Measurements from ENCODE around the gene ZNF326.
"Not testable (repeated sequence)": the region's sequence is repeated elsewhere in the genome, so short reads cannot be mapped to it uniquely, and the experiment has no call there.

Gene ZNF326

DNA sequence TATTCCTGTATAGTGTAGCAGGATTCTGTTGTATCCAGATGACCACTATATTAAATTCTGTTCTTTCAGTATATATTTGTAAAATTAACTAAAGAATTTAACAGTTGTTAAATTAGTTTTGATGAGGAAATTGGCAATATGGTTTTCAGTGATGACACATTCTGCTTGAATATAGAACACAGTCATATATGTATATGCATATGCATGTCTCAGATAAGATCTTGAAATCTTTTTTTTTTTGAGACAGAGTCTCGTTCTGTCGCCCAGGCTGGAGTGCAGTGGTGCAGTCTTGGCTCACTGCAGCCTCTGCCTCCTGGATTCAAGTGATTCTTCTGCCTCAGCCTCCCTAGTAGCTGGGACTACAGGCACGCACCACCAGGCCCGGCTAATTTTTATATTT lies 2.2 kb downstream of the ZNF326 start:
- not testable (repeated sequence) for DNase-seq

DNA sequence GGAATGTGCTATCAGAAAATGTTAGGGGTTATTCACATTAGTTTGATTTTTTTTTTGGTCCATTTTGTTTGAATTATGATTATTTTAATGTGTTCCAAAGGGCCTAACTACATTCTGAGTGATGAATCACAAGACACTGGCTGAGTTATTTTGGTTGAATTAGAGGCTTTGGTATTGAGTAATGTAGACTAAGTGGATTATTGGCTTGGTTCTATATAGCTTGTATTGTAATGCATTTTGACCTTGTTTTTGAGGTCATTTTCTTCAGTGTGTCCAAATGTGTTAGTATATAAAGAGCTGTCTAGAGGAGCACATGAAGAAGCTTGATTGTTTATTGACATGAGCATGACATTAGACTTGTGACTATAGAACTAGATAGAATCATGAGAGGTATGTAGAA lies 3.4 kb downstream of the ZNF326 start:
- no peak for DNase-seq

DNA sequence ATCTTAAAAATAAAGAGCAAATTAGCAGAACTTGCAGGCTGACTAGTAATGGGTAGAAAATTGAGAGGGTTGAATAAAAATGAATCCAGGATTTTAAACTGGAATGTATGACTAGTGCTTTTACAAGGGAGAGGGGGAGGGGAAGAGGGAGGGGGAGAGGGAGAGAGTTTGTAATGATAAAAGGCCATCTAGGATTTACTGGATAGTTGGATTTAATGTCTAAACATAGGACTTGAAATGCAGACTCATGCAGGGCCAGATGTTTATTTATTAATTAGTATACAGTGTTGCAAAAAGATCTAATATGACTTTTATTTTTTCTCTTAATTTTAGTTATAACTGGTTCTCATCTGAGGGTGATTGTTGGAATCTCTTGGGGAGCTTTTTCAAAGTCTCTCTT lies 4.3 kb downstream of the ZNF326 start:
- DNase-seq, result no peak

DNA sequence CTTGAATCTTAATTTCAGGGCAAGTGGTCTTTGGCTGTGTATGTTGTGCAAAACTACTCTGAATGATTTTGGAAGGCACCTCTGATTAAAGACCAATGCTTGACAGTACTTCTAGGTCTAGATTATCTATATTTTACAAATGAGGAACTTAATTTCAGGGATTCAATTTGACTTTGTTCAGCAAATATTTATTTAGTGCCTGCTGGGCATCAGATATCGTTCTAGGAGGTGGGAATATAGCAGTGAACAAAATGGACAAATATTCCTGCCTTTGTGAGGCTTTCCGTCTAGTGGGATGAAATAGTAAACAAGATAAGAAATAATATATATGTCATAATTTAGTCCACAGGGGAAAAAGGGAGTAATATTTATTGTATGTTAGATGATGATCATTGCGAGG lies 4.7 kb downstream of the ZNF326 start:
- DNase-seq, result no peak

DNA sequence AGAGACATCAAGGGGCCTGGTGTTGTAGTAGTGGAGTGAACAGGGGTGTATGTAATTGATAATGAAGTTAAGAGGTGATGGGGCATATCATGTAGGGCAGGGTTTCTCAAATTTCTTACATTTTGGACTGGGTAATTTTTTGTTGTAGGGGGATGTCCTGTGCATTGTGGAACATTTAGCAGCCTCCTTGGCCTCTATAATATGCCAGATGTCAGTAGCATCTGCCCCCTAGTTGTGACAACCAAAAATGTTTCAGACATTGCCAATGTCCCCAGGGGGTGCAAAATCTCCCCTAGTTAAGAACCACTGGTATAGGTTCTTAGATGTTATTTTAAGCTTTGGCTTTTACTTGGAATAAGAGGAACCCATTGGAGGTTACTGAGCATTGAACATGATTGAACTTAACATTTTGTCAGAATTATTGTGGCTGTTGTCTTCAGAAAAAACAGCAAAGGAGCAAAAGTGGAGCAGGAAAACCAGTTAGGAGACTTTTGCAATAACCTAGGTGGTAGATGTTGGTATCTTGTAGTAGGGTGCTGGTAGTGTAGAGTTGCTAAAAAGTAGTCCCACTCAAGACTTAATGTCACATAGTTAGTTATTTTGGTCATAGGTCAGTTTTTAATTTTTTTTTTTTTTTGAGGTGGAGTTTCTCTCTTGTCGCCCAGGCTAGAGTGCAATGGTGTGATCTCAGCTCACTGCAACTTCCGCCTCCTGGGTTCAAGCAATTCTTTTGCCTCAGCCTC lies 6.2 kb downstream of the ZNF326 start:
- no peak for DNase-seq

DNA sequence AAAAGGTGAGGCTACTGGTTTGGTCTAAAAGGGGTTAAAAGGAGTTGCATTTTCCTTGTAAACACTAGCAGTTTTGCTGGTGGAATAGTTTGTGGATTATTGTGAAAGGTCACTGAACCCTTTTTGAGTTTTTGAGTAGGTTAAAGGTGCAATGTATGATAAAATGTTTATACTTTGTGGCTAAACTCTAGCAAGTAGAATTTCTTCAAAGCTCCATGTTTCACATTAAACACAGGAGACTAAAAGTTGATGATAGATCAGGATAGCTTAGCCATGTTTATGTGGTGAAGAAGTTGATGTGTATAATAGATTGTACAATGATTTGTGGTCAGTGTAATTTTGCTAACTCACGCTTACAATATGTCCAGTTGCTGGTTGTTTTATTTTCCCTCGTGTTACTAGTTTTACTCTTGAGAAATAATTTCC lies 13.1 kb downstream of the ZNF326 start:
- no peak for DNase-seq

DNA sequence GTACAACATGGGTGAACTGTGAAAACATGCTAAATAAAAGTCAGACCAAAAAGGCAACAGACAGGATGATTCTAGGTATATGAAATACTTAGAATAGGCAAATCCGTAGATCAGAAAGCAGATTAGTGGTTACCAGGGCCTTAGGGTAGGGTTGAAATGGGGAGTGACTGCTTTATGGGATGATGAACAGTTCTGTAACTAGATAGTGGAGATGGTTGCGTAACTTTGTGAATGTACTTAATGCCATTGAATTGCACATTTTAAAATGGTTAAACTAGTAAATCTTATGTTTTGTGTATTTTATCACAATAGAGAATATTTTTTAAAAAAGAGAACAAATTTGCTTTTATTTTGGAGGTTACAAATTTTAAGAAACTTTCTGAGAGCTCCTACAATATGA lies 17.4 kb downstream of the ZNF326 start:
- DNase-seq, result no peak

DNA sequence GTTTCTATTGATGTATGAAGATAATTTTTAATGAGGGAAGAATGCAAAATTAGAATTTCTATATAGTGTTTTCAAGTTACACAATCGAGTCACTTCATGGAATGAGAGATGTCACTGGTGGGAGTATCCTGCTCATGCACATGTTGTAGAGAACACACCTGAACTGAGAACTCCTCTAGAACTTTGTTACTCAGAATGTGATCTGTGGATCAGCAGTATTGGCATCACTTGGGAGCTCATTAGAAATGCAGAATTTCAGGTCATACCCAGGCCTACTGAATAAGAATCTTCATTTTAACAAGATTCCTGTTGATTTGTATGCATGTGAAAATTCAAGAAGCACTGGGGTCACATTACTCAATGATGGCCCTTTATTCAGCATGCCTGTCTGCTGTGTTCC lies 28.8 kb downstream of the ZNF326 start:
- no peak for DNase-seq

DNA sequence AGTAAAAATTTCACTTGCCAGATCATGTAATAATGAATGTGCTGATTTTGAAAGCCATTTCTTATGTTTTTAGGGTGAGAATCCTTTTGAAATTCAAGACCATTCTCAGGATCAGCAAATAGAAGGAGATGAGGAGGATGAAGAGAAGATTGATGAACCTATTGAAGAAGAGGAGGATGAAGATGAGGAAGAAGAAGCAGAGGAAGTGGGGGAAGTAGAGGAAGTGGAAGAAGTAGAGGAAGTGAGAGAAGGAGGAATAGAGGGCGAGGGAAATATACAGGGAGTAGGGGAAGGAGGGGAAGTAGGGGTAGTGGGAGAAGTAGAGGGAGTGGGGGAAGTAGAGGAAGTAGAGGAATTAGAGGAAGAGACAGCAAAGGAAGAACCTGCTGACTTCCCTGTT lies 32.4 kb downstream of the ZNF326 start:
- no peak for DNase-seq

DNA sequence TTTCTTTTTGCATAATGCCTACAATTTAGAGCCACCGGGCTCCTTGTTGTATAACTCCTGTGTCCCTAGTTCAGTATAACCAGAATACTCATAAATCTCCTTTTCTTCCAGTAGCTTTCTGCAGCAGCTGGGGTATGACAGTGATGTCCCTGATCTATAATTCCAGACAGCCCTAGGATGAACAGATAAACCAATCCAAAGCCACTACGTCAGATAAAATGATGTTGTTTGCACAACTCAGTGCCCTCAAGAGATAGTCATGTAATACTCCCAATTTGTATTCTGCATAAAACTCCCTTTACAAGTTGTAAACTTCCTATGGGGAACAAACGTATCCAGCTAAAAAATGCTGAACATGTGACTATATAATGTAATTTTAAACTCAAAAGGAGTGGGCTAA lies 44.7 kb downstream of the ZNF326 start:
- DNase-seq, result no peak

DNA sequence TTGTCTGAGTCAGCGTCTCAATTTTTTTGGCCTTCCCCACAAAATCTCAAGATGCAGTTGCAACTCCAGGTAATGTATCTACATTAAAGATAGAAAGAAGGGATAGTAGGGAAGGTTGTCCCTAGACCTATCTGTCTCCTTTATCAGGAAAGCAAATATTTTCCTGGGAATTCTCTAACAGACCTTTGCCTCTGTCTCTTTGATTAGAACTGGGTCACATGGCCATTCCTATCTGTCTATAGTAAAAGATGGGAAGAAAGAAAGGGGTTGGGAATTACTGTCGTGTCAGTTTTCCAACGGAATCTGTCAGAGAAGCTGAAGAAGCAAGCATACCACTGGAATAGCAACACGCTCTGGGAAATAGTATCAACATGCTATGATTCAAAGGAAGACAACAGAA lies 48.7 kb downstream of the ZNF326 start:
- DNase-seq, result no peak

DNA sequence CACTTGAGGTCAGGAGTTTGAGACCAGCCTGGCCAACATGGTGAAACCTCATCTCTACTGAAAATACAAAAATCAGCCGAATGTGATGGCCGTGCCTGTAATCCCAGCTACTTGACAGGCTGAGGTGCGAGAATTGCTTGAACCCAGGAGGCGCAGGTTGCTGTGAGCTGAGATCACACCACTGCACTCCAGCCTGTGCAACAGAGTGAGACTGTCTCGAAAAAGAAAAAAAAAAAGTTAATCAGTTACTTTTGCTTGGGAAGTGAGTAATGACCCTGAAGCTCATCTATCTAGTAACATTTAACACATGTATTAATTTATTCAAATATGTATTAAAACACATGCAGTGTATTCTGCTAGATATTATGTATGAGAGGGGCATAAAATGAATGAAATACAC lies 49.4 kb downstream of the ZNF326 start:
- DNase-seq, result no peak

DNA sequence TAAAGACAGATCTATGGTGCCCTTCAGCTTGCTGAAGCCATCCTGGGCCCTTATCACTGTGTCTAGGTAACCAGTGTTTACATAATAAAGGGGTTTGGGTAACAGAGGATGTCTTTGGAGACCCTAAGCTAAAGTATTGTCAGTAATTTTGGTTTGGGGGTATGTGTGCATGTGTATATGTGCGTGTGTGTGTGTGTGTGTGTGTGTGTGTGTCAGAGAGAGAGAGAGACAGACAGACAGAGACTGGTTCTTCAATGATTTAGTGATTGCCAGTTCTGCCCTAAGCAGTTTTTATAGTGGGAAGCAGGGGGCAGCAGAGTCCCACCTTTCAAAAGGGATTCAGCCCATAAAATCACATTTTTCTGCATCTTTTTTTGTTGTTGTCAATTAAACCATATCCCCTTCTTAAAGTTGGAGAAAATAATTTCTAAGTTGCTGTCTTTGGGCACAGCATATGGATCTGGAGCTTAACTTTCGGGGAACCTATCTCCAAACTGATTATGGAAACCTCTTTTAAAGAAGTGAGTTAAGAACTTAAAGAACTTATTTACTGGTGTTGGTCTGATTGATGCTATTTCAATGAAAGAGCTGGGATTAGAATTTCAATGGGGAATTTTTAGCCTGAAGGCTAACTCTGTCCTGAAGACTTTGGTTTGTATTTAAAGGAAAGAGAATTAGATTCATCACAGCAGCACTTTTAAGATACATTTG lies 51.1 kb downstream of the ZNF326 start:
- DNase-seq, result peak; percentile 19

DNA sequence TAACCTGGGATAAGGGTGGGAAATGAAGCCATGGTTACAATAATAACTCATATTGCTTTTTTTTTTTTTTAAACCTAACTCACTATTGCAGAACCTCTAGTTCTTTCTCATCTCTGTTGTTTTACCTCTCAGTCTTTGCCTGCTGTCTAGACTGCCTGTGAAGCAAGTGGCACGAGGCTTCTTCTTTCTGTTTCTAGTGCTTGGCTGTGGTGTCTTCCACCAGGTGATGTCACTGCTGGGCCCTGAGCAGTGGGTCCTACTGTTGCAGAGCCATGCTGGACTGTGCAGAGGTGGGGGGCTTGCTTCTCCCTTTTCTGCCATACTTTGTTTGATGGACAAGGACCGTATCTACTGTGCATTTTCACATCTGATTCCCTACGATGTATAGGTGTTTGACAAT lies 51.7 kb downstream of the ZNF326 start:
- no peak for DNase-seq

DNA sequence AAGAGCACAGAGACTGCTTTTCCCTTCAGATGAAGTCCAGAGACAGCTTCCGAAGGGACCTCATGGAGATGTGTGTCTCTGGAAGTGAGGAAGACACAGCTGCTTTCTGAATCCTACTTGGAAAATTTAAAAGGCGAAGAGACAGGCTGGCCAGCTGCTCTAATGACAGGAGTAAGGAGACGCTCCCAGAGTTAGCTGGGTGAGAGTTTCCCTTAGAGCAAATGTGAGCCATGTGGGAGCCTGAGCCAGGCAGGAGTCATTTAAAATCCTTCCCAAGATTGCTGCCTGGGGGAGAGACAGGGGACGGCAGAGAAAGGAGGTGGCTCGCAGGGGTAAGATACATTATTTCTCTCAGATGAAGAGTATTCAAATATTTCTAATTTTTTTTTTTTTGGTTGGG lies 53.1 kb downstream of the ZNF326 start:
- no peak for DNase-seq

DNA sequence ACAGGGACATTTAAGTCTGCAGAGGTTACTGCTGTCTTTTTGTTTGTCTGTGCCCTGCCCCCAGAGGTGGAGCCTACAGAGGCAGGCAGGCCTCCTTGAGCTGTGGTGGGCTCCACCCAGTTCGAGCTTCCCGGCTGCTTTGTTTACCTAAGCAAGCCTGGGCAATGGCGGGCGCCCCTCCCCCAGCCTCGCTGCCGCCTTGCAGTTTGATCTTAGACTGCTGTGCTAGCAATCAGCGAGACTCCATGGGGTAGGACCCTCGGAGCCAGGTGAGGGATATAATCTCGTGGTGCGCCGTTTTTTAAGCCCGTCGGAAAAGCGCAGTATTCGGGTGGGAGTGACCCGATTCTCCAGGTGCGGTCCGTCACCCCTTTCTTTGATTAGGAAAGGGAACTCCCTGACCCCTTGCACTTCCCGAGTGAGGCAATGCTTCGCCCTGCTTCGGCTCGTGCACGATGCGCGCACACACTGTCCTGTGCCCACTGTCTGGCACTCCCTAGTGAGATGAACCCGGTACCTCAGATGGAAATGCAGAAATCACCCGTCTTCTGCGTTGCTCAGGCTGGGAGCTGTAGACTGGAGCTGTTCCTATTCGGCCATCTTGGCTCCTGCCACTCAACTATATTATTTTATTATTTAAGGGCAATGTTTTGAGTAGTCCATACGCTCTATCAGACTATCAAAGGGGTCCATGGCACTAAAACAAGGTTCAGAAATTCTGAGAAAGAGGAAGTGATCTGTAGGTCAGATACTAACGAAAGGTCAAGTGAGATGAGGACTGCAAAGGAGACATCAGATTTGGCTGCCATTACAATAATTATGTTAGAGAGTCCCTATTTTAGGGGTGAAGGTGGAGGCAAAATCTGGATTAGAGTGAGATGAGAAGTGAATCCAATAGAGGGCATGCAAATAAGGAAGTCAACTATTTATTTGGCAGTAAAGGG lies 68.1 kb downstream of the ZNF326 start:
- DNase-seq, result not testable (repeated sequence)

DNA sequence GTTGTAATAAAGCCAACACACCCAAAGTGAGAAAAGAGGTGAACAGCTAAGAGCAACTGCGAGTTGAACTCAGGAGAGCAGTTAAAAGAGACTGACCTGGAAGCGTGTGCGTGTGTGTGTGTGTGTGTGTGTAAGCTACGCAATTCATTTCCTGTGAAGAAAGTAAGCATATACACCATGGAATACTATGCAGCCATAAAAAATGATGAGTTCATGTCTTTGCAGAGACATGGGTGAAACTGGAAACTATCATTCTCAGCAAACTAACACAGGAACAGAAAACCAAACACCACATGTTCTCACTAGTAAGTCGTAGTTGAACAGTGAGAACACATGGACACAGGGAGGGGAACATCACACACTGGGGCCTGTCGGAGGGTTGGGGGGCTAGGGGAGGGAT lies 69.2 kb downstream of the ZNF326 start:
- DNase-seq, result not testable (repeated sequence)

DNA sequence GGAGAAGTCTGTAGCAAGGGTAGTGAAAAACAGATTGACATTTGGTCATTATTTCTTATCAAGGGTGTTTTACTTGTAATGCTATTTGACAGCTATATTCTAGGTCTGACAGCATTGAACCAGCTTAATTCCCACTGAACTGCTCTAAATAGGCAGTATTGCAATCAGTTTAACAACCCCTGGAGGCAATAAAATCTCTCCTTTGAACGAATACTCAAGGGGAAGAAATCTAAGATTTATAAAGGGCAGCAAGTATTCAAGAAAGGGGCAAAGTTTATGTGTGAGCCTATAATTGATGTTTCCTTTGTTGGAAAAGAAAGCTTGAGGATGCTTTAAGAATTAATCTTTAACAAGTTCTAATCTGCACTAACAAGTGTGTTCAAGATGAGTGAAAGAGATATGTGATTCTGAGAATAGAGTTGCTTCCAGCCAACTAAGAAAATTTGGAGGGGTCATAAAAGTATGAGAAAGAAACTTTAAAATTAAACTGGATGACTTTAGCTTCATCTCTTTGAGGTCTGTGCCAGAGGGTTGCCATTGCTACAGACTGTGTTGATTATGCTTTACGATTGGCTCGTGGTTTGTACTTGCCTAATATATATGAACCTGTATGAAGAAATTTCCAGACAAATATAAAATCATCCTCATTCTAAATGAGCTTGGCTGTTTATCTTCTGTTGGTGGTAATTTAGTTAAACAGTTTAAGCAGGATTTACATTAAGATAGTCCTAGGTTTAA lies 72.5 kb downstream of the ZNF326 start:
- no peak for DNase-seq

DNA sequence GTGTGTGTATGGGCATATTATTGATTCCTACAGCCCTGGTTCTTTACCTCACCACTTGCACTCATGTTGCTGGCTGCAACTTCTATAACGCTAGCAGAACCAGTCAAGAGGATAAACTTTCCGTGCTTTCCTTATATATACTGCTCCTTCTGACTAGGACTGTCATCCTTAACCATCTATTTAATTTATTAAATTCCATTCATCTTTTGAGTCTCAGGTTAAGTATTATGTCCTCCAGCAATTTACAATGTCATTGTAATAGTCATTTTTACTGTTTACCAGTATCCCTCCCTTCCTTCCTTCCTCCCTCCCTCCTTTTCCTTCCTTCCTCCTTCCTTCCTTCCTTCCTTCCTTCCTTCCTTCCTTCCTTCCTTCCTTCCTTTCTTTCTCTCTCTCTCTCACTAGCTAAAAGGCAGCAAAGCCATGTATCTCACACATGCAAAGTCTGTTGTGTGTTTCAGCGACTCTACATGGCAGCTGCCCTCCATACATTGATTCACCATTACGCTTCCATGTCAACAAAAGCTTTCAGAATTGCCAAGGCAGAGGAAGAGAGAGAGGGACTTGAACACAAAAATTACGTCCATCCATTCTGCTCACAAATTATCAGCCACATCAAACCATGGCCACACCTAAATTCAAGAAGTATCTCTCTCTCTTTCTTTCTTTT lies 73.8 kb downstream of the ZNF326 start:
- DNase-seq, result no peak

DNA sequence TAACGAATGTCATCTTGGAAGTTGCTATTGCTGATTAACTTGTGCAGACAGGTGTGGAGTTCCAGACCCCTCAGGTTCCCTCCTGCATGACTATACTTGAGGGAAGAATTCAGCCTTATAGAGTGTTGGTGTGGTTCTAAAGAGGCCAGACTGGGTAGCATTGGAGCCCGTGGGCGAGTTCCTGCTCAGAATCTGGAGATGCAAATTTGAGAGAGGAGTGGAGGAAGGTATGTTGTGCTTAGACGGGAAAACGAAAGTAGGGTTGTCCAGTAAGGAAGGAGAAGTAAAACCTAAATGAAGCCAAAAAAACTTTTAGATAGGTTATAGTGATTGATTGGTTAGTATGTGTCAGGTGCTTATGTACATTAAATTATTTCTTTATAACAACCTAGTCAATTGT lies 79.2 kb downstream of the ZNF326 start:
- no peak for DNase-seq

DNA sequence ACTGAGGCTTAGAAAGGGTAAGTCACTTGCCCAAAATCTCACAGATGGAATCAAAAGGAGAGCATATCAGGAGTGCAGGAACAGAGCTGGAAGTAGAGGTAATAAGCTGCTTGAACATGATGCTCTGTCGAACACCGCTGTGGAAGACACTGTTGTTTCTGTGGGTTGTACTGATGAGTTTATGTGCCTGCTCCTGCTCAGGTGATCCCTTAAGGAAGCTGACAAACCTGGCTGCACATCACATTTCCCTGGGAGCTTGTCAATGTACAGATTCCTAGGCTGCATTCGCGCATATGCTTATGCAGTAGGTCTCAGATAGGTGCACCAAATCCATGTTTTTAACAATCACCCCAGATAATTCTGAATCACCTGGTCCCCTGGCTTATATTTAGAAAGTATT lies 79.7 kb downstream of the ZNF326 start:
- DNase-seq, result no peak

DNA sequence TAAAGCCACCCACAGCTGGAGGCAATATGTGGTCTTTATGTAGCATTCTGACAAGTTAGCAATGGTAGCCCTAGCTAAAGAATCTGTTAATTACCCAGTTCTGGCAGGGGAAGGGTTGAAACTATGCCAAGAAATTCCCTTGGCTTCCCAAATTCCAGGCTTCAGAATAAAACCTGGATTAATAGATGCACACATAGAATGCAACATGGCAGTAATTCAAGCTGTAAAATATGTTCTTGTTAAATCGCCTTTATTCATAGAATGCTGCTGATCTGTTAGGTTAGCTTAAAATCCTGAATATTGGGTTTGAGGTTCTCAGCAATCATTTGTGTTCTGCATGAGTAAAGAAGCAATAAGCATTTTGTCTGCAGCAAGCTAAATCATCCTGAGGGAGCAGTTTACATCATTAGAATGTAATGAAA lies 80.1 kb downstream of the ZNF326 start:
- DNase-seq, result no peak

Measured in CD4-positive, alpha-beta T cell treated with Interleukin-4 for 4 hours (primary cell).